GM12878 (cell line): ENCODE results near the gene DDX31. TPM values are rescaled to one million over a fixed set of nuclear protein-coding genes. Genes with fewer than 3 reads are reported as not detected.
A peak's percentile ranks its signal among the peaks of the same experiment; 100 is the strongest.

ENCODE experiments used
- ETV6 ChIP-seq, 2 experiments: fragments of 450-650 bp in 1 of 2; IDR thresholded peaks in 1 of 2; conservative IDR thresholded peaks in 1 of 2; 2 replicates each; pipeline ENCODE4 v1.6.1; 2014; ENCODE audit warnings: antibody characterized with exemption in 1 of 2, borderline replicate concordance in 1 of 2, low read depth in 1 of 2, mild to moderate bottlenecking in 1 of 2, moderate library complexity in 1 of 2
- POU2F2 ChIP-seq: IDR thresholded peaks from 3 replicates; pipeline ENCODE4 v1.6.1; 2011; ENCODE audit warnings: low read depth, mild to moderate bottlenecking, low read length, borderline replicate concordance
- RB1 ChIP-seq: fragments of 450-650 bp; formaldehyde crosslinking; IDR thresholded peaks from 2 replicates; pipeline ENCODE4 v1.6.1; 2017; ENCODE audit warnings: mild to moderate bottlenecking, borderline replicate concordance
- RUNX3 ChIP-seq: IDR thresholded peaks from 2 replicates; pipeline ENCODE4 v1.6.1; 2012; ENCODE audit warnings: low read length, inconsistent platforms
- SIN3A ChIP-seq: IDR thresholded peaks from 2 replicates; pipeline ENCODE4 v1.6.1; 2012; ENCODE audit warnings: low read depth, low read length, improper control_type of control experiment
- SMAD5 ChIP-seq: IDR thresholded peaks from 2 replicates; pipeline ENCODE4 v1.6.1; 2016; ENCODE audit warnings: antibody characterized with exemption, low read depth
- SMC3 ChIP-seq: IDR thresholded peaks from 2 replicates; pipeline ENCODE4 v1.6.1; 2011; ENCODE audit warnings: low read length, improper control_type of control experiment, borderline replicate concordance
- SREBF1 ChIP-seq: IDR thresholded peaks from 2 replicates; pipeline ENCODE4 v1.6.1; 2012; ENCODE audit warnings: mild to moderate bottlenecking, low read length
- ZBTB4 ChIP-seq: fragments of 450-650 bp; formaldehyde crosslinking; IDR thresholded peaks from 2 replicates; pipeline ENCODE4 v1.4.0; 2022; ENCODE audit warnings: mild to moderate bottlenecking, moderate library complexity
- ZNF207 ChIP-seq: fragments of 450-650 bp; IDR thresholded peaks from 2 replicates; pipeline ENCODE4 v1.6.1; 2014; ENCODE audit warnings: antibody characterized with exemption, mild to moderate bottlenecking, borderline replicate concordance
- ZNF217 ChIP-seq: fragments of 450-650 bp; IDR thresholded peaks from 2 replicates; pipeline ENCODE4 v1.6.1; 2017; ENCODE audit warnings: antibody characterized with exemption, mild to moderate bottlenecking
- polyA plus RNA-seq, 11 experiments: library from polyadenylated mRNA; depleted of rRNA in 4 of 11; unstranded in 6 of 11; stranded (reverse) in 5 of 11; fragments of >200 nt; fragmentation: Nextera tagmentation in 4 of 11; fragmentation: Illumina TruSeq in 1 of 11; extraction: Ambion mirVana in 4 of 11; extraction: Trizol in 1 of 11; gene quantifications; 1 replicate in 1 of 11; 2 replicates in 10 of 11; pipeline versions ENCODE4 v1.2.1 to v1.2.3, GENCODE V29; 2011 to 2016; ENCODE audit warnings: inconsistent platforms in 2 of 11, missing spikeins in 2 of 11, low read depth in 1 of 11
- total RNA-seq, 4 experiments: library from RNA; depleted of rRNA in 3 of 4; stranded (reverse); fragments of >200 nt in 3 of 4; fragmentation: Illumina TruSeq in 1 of 4; extraction: Trizol in 1 of 4; gene quantifications; 2 replicates each; pipeline versions ENCODE4 v1.2.1 to v1.2.3, GENCODE V29; 2013 to 2021
- TF ChIP-seq, protein P1 (sequence below): IDR thresholded peaks from 2 replicates; pipeline ENCODE4 v1.6.1; 2011; ENCODE audit warnings: borderline replicate concordance, low read depth, mild to moderate bottlenecking, moderate library complexity, low read length; ENCODE audit not compliant: insufficient read depth, poor library complexity, severe bottlenecking
- TF ChIP-seq, protein P2 (sequence below): fragments of 450-650 bp; IDR thresholded peaks from 2 replicates; pipeline ENCODE4 v1.6.1; 2017; ENCODE audit warnings: mild to moderate bottlenecking
- TF ChIP-seq, protein P3 (sequence below): fragments of 450-650 bp; formaldehyde crosslinking; IDR thresholded peaks from 2 replicates; pipeline ENCODE4 v1.4.0; 2020; ENCODE audit warnings: mild to moderate bottlenecking, moderate library complexity
- TF ChIP-seq, protein P4 (sequence below): fragments of 450-650 bp; IDR thresholded peaks from 2 replicates; pipeline ENCODE4 v1.6.1; 2018; ENCODE audit warnings: borderline replicate concordance, mild to moderate bottlenecking; ENCODE audit not compliant: partially characterized antibody

DDX31 gene
- total and polyA plus RNA-seq, 10 of the 15 experiments (the other 5 are each of a cell fraction or from before 2014, with no cell fraction given), result 12.1 to 30.8 (median 20.8) TPM

DNA sequence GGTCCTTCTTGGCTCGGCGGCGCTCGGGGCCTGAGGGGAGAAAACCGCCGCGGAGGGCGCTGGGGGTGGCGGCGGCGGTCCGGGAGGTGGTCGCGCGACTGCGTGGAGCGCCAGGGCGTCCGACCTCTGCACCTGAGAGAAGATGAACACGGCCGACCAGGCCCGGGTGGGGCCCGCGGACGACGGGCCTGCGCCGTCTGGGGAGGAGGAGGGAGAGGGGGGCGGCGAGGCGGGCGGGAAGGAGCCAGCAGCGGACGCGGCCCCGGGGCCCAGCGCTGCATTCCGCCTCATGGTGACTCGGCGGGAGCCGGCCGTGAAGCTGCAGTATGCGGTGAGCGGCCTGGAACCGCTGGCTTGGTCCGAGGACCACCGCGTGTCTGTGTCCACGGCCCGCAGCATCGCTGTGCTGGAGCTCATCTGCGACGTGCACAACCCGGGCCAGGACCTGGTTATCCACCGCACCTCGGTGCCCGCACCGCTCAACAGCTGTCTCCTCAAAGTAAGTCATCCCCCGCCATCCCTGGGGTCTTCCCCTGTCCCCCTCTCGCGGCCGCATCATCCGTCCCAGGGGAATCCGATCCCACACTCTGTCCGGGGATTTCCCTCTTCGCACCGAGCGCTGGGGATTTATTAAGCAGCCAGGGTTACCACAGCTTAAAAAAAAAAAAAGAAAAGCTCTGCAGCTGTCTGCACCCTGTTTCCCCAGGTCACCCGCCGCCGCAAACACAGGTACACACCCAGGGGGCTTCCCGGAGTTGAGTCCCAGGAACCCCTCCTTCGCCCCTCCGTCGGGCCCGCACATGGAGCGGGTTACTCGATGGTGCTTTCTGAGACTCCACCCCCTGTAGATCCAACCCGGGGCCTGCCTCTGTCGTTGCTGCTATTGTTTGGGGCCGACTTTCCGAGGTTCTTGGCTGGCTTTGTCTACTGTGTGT is 941 bp upstream of the DDX31 start, which contains the start of gene GTF3C4 (continued):
- TF ChIP-seq, protein P1, sequence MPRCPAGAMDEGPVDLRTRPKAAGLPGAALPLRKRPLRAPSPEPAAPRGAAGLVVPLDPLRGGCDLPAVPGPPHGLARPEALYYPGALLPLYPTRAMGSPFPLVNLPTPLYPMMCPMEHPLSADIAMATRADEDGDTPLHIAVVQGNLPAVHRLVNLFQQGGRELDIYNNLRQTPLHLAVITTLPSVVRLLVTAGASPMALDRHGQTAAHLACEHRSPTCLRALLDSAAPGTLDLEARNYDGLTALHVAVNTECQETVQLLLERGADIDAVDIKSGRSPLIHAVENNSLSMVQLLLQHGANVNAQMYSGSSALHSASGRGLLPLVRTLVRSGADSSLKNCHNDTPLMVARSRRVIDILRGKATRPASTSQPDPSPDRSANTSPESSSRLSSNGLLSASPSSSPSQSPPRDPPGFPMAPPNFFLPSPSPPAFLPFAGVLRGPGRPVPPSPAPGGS, result no peak
- no peak; the same call in 1 of the 2 replicates for TF ChIP-seq RB1
- no peak for TF ChIP-seq ZBTB4 (CRISPR knock-in tag)
- TF ChIP-seq, protein P2, sequence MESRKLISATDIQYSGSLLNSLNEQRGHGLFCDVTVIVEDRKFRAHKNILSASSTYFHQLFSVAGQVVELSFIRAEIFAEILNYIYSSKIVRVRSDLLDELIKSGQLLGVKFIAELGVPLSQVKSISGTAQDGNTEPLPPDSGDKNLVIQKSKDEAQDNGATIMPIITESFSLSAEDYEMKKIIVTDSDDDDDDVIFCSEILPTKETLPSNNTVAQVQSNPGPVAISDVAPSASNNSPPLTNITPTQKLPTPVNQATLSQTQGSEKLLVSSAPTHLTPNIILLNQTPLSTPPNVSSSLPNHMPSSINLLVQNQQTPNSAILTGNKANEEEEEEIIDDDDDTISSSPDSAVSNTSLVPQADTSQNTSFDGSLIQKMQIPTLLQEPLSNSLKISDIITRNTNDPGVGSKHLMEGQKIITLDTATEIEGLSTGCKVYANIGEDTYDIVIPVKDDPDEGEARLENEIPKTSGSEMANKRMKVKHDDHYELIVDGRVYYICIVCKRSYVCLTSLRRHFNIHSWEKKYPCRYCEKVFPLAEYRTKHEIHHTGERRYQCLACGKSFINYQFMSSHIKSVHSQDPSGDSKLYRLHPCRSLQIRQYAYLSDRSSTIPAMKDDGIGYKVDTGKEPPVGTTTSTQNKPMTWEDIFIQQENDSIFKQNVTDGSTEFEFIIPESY, result no peak
- no peak for TF ChIP-seq ETV6 (conservative IDR thresholded peaks at IDR 0.05 in 1 of 2, IDR thresholded peaks at IDR 0.05 in 1 of 2; ENCODE audit: borderline replicate concordance in 1 of 2, low read depth in 1 of 2)
- no peak for TF ChIP-seq SIN3A
- TF ChIP-seq, protein P3, sequence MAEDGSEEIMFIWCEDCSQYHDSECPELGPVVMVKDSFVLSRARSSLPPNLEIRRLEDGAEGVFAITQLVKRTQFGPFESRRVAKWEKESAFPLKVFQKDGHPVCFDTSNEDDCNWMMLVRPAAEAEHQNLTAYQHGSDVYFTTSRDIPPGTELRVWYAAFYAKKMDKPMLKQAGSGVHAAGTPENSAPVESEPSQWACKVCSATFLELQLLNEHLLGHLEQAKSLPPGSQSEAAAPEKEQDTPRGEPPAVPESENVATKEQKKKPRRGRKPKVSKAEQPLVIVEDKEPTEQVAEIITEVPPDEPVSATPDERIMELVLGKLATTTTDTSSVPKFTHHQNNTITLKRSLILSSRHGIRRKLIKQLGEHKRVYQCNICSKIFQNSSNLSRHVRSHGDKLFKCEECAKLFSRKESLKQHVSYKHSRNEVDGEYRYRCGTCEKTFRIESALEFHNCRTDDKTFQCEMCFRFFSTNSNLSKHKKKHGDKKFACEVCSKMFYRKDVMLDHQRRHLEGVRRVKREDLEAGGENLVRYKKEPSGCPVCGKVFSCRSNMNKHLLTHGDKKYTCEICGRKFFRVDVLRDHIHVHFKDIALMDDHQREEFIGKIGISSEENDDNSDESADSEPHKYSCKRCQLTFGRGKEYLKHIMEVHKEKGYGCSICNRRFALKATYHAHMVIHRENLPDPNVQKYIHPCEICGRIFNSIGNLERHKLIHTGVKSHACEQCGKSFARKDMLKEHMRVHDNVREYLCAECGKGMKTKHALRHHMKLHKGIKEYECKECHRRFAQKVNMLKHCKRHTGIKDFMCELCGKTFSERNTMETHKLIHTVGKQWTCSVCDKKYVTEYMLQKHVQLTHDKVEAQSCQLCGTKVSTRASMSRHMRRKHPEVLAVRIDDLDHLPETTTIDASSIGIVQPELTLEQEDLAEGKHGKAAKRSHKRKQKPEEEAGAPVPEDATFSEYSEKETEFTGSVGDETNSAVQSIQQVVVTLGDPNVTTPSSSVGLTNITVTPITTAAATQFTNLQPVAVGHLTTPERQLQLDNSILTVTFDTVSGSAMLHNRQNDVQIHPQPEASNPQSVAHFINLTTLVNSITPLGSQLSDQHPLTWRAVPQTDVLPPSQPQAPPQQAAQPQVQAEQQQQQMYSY, result no peak
- no peak for TF ChIP-seq ZNF217
- peak; percentile 67 for TF ChIP-seq RUNX3
- no peak for TF ChIP-seq SREBF1
- TF ChIP-seq SMC3, result no peak
- TF ChIP-seq ZNF207, result no peak
- no peak for TF ChIP-seq POU2F2
- TF ChIP-seq SMAD5, result no peak
- TF ChIP-seq, protein P4, sequence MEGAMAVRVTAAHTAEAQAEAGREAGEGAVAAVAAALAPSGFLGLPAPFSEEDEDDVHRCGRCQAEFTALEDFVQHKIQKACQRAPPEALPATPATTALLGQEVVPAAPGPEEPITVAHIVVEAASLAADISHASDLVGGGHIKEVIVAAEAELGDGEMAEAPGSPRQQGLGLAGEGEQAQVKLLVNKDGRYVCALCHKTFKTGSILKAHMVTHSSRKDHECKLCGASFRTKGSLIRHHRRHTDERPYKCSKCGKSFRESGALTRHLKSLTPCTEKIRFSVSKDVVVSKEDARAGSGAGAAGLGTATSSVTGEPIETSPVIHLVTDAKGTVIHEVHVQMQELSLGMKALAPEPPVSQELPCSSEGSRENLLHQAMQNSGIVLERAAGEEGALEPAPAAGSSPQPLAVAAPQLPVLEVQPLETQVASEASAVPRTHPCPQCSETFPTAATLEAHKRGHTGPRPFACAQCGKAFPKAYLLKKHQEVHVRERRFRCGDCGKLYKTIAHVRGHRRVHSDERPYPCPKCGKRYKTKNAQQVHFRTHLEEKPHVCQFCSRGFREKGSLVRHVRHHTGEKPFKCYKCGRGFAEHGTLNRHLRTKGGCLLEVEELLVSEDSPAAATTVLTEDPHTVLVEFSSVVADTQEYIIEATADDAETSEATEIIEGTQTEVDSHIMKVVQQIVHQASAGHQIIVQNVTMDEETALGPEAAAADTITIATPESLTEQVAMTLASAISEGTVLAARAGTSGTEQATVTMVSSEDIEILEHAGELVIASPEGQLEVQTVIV, result no peak
